Measurements from ENCODE around the gene SYTL4.

DNA sequence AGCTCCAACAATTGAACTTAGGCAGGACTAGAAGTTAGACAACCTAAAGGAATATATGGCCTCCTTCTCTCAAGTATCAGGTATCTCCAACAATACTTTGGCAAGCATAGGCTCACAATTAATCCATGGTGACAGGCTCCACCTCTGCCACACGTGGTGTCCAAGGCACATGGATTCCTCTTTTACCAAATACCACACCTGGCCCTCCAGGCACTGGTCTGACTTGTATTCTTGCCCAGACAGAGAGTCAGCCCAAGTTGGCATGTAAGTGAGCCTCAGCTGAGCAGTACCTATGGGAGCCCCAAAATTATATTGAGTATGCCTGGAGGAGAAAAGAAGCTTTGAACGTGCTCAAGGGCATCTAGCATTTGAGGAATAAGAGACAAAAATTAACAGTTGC, 68.3 kb downstream of the SYTL4 start:
- TF ChIP-seq, protein P1, sequence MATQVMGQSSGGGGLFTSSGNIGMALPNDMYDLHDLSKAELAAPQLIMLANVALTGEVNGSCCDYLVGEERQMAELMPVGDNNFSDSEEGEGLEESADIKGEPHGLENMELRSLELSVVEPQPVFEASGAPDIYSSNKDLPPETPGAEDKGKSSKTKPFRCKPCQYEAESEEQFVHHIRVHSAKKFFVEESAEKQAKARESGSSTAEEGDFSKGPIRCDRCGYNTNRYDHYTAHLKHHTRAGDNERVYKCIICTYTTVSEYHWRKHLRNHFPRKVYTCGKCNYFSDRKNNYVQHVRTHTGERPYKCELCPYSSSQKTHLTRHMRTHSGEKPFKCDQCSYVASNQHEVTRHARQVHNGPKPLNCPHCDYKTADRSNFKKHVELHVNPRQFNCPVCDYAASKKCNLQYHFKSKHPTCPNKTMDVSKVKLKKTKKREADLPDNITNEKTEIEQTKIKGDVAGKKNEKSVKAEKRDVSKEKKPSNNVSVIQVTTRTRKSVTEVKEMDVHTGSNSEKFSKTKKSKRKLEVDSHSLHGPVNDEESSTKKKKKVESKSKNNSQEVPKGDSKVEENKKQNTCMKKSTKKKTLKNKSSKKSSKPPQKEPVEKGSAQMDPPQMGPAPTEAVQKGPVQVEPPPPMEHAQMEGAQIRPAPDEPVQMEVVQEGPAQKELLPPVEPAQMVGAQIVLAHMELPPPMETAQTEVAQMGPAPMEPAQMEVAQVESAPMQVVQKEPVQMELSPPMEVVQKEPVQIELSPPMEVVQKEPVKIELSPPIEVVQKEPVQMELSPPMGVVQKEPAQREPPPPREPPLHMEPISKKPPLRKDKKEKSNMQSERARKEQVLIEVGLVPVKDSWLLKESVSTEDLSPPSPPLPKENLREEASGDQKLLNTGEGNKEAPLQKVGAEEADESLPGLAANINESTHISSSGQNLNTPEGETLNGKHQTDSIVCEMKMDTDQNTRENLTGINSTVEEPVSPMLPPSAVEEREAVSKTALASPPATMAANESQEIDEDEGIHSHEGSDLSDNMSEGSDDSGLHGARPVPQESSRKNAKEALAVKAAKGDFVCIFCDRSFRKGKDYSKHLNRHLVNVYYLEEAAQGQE (IDR thresholded peaks at IDR 0.05; ENCODE audit: insufficient replicate concordance, low read depth) = no peak
- TF ChIP-seq, protein P2, sequence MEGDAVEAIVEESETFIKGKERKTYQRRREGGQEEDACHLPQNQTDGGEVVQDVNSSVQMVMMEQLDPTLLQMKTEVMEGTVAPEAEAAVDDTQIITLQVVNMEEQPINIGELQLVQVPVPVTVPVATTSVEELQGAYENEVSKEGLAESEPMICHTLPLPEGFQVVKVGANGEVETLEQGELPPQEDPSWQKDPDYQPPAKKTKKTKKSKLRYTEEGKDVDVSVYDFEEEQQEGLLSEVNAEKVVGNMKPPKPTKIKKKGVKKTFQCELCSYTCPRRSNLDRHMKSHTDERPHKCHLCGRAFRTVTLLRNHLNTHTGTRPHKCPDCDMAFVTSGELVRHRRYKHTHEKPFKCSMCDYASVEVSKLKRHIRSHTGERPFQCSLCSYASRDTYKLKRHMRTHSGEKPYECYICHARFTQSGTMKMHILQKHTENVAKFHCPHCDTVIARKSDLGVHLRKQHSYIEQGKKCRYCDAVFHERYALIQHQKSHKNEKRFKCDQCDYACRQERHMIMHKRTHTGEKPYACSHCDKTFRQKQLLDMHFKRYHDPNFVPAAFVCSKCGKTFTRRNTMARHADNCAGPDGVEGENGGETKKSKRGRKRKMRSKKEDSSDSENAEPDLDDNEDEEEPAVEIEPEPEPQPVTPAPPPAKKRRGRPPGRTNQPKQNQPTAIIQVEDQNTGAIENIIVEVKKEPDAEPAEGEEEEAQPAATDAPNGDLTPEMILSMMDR (IDR thresholded peaks at IDR 0.05; ENCODE audit: insufficient read depth, low read length) = no peak
- no peak for TF ChIP-seq POLR2AphosphoS5 (IDR thresholded peaks at IDR 0.05; ENCODE audit: low read depth)
